SH-SY5Y (cell line): Measurements from ENCODE around the gene CSF2.

Source experiments
- GATA2 ChIP-seq: IDR thresholded peaks from 2 replicates; pipeline ENCODE4 v1.6.1; 2011; ENCODE audit warnings: mild to moderate bottlenecking, low read depth, low read length
- GATA3 ChIP-seq: IDR thresholded peaks from 2 replicates; pipeline ENCODE4 v1.6.1; 2011; ENCODE audit warnings: low read depth, mild to moderate bottlenecking, low read length, moderate library complexity

GRCh38 chr5:132114150-132115121 lies 40.8 kb downstream of the CSF2 start:
- TF ChIP-seq GATA2 (no peak), GATA3 (no peak)
